Measurements from ENCODE around the gene GARIN5B.
A peak's percentile ranks its signal among the peaks of the same experiment; 100 is the strongest.

Gene GARIN5B

DNA sequence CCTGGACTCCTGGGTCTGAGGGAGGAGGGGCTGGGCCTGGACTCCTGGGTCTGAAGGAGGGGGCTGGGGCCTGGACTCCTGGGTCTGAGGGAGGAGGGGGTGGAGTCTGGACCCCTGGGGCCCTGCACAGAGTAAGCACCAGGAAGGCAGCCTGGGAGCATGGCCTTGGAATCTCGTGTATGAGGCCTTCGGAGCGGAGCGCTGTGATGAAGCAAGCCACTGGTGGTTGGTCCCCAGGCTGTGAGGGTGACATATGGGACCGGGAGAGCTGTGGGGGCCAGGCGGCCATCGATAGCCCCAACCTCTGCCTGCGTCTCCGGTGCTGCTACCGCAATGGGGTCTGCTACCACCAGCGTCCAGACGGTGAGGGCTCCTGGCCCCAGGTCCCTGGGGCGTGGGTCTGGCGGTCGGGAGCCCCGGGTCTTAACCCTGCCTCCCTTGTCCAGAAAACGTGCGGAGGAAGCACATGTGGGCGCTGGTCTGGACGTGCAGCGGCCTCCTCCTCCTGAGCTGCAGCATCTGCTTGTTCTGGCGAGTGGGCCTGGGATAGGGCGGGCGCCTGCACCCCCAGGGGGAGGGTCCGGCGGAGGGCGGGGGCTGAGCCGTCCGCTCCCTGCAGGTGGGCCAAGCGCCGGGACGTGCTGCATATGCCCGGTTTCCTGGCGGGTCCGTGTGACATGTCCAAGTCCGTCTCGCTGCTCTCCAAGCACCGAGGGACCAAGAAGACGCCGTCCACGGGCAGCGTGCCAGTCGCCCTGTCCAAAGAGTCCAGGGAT, 14.5 kb upstream of the GARIN5B start:
- Histone ChIP-seq H3K27me3 (ENCODE audit: insufficient read depth, low read length) (no peaks in the 10 kb centered on the region), H2AFZ (ENCODE audit: low read length, unreplicated experiment) (no peak overlapping the region), H3K79me2 (ENCODE audit: control insufficient read depth, insufficient read depth, low read length, unreplicated experiment) (no peaks in the 10 kb centered on the region), H3K36me3 (ENCODE audit: insufficient read depth, low read length) (no peaks in the 10 kb centered on the region), H3K27ac (ENCODE audit: low read depth, low read length) (no peak overlapping the region), H3K4me3 (ENCODE audit: low read depth, low read length) (no peak overlapping the region), H3K4me1 (ENCODE audit: control insufficient read depth, insufficient read depth, low read length, unreplicated experiment) (peaks cover 8% of the 10 kb centered on the region)

DNA sequence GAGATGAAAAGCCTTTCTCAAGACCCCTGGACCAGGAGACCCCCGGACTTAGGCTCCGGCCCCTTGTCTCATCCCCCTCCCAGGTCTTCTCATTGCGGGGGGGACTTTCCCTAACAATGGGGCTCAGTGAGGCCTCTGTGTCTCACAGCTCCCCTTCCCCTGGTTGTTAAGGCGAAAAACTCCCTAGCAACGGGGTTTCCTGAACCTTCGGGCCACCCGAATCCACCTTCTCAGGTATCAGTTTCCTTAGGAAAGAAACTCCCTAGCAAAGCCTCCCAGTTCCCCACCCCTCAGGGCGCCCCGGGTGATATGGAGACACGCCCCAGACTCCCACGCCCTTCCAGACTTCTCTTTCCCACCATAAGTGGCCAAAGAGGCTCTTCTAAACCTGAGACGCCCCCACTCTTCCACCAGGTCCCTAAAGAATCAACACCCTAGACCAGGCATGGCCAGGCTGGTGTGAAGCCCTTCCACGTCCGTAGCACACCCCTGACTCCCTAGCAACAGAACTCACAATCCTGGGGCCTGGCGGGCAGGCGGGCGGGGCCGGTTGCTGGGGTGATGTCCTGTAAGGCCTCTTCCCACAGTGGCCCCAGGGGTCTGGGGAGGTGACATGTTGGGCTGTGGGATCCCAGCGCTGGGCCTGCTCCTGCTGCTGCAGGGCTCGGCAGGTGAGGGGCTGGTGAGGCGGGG, 13.3 kb upstream of the GARIN5B start, which contains the start of gene TMEM190:
Gene TMEM190, plus strand, starts transcription at position 586 of the 693 bp plus-strand sequence. Its CDS starts 28 bp downstream, at position 614.
- no peaks in the 10 kb centered on the region for H3K27me3 ChIP-seq (ENCODE audit: insufficient read depth, low read length)
- no peaks in the 10 kb centered on the region for H3K36me3 ChIP-seq (ENCODE audit: insufficient read depth, low read length)
- H3K79me2 ChIP-seq (ENCODE audit: control insufficient read depth, insufficient read depth, low read length, unreplicated experiment): no peaks in the 10 kb centered on the region
- H3K27ac ChIP-seq (ENCODE audit: low read depth, low read length): no peak within 1 kb of the TSS
- peaks cover 8% of the 10 kb centered on the region for H3K4me1 ChIP-seq (ENCODE audit: control insufficient read depth, insufficient read depth, low read length, unreplicated experiment)
- no peak within 1 kb of the TSS for H2AFZ ChIP-seq (ENCODE audit: low read length, unreplicated experiment)
- no peak within 1 kb of the TSS for H3K4me3 ChIP-seq (ENCODE audit: low read depth, low read length)

DNA sequence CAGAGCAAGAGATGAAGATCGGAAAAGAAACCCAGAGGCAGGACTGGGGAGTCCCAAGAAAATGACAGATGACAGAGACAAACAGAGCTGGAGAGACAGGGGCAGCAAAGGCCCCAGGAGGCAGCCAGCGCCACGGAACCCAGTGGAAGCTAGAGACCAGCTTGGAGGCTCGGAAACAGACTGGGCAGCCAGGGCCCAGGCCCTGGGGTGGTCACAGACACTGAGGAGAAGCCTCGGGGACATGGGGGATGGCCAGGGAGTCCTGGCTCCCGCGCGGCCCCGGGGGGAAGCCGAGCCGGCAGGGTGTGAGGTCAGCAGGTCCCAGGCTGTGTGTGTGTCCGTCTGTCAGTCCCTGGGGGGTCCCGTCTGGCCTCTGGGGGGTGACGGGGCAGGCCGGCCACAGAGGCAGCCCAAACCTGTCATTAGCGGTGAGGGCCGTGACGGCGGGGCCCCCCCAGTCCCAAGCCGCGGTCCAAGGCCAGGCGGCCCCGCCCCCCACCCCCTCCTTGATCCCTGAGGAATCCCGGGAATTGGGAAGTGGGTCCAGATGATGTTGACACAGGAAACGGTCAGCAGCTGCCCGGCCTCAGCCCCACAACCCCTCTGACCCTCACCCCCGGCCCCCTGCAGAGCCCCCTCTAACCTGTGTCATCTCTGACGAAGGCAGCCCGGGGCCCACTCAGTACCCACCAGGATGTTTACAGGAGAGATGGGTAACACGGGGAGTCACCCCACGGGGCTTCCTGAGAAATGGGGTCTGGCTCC, 11.1 kb upstream of the GARIN5B start:
- Histone ChIP-seq H3K27ac (ENCODE audit: low read depth, low read length) (no peak overlapping the region; the same call in 1 of the 2 replicates), H3K79me2 (ENCODE audit: control insufficient read depth, insufficient read depth, low read length, unreplicated experiment) (no peaks in the 10 kb centered on the region), H3K36me3 (ENCODE audit: insufficient read depth, low read length) (no peaks in the 10 kb centered on the region), H3K4me1 (ENCODE audit: control insufficient read depth, insufficient read depth, low read length, unreplicated experiment) (peaks cover 13% of the 10 kb centered on the region), H3K4me3 (ENCODE audit: low read depth, low read length) (no peak overlapping the region), H3K27me3 (ENCODE audit: insufficient read depth, low read length) (no peaks in the 10 kb centered on the region), H2AFZ (ENCODE audit: low read length, unreplicated experiment) (no peak overlapping the region)

DNA sequence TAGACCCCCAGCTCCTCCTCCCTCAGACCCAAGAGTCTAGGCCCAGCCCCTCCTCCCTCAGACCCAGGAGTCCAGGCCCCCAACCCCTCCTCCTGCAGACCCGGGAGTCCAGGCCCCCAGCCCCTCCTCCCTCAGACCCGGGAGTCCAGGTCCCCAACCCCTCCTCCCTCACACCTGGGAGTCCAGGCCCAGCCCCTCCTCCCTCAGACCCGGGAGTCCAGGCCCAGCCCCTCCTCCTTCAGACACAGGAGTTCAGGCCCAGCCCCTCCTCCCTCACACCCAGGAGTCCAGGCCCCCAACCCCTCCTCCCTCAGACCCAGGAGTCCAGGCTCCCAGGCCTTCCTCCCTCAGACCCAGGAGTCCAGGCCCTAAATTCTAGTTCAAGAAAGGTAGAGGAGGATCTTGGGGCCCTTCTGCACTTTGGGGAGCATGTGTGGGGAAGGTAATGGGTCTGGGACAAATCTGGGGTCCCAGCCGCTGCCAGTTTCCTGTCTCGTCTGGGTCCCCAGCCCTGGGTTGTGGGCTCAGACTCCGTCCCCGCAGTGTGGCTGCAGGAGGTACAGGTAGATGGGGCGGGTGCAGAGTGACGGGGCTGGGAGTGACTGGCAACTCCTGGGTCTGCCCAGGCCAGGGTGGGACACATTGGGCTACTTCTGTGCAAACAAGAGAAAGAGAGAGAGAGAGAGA, 10.4 kb upstream of the GARIN5B start:
- H3K79me2 ChIP-seq (ENCODE audit: control insufficient read depth, insufficient read depth, low read length, unreplicated experiment): no peaks in the 10 kb centered on the region
- no peaks in the 10 kb centered on the region for H3K36me3 ChIP-seq (ENCODE audit: insufficient read depth, low read length)
- H3K27me3 ChIP-seq (ENCODE audit: insufficient read depth, low read length): no peaks in the 10 kb centered on the region
- no peak overlapping the region for H3K4me3 ChIP-seq (ENCODE audit: low read depth, low read length)
- no peak overlapping the region; the same call in 1 of the 2 replicates for H3K27ac ChIP-seq (ENCODE audit: low read depth, low read length)
- no peak overlapping the region for H2AFZ ChIP-seq (ENCODE audit: low read length, unreplicated experiment)
- H3K4me1 ChIP-seq (ENCODE audit: control insufficient read depth, insufficient read depth, low read length, unreplicated experiment): peaks cover 13% of the 10 kb centered on the region

DNA sequence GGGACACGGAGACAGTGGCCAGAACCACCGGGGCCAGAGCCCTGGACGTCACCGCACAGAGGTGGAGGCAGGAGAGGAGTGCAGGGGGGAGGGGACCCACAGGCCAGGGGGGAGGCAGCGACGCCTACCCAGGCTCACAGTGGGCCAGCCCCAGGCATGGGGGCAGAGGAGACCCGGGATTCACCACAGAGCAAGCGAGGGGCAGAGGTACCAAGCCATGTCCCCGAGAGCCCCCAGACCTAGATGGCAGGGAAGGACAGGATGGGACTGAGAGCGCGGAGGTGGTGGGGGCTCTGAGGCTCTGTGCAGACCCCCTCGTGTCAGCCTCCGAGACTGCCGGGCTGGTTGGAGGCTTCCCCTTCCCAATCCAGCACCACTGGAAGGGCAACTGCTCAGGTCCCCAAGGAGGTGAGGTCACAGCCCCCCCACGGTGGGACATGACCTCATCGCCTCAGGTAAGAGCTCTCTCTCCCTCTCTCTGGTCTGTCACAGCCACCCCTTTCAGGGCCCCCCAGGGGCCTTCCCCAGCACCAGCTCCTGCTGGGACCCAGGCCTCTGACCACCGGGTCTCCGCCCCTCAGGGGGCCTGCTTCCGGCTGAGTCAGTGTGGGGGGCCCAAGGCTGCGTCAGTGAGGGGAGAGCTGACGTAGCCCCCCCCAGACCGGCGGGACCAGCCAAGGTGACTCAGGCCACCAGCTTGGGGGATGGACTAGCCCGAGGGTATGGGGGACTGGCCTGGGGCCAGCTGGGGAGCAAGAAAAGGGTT, 9.4 kb upstream of the GARIN5B start:
- Histone ChIP-seq H3K27me3 (ENCODE audit: insufficient read depth, low read length) (no peaks in the 10 kb centered on the region), H3K79me2 (ENCODE audit: control insufficient read depth, insufficient read depth, low read length, unreplicated experiment) (no peaks in the 10 kb centered on the region), H3K27ac (ENCODE audit: low read depth, low read length) (no peak overlapping the region), H3K36me3 (ENCODE audit: insufficient read depth, low read length) (no peaks in the 10 kb centered on the region), H3K4me3 (ENCODE audit: low read depth, low read length) (no peak overlapping the region), H2AFZ (ENCODE audit: low read length, unreplicated experiment) (no peak overlapping the region), H3K4me1 (ENCODE audit: control insufficient read depth, insufficient read depth, low read length, unreplicated experiment) (peaks cover 13% of the 10 kb centered on the region)

DNA sequence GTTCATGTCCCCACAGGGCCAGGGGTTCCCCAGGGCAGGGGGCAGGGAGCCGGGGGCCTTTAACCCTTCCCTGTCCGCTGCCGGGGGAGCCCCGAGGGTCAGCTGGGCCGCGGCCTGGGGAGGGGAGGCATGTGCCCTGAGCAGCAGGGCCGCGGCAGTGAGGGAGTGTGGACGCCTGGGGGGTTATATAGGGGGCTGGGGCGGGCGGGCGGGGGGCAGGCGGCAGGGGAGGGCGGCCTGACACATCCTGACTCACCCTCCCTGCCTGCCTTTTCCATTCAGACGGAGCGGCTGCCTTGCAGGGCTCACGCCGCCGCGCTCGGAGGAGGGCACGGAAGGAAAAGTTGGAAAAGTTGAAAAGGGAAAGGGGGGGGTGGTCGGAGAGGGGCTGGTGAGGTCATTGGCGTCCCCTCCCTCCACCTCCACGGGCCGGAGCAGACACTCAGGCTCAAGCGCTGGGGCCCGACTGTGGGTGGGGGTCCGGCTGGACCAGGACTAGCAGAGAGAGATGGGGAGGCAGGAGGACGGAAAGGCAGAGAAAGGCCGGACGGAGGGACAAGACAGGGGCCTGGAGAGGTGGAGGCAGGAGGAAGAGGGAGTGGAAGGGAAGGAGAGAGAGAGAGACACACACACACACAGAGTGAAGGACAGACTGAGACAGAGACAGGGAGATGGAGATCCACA, 7.4 kb upstream of the GARIN5B start, which contains the start of gene IL11:
Gene IL11, minus strand, starts transcription at position 159 of the 684 bp plus-strand sequence. Its CDS starts 153 bp downstream, at position 6.
- Histone ChIP-seq H3K36me3 (ENCODE audit: insufficient read depth, low read length) (no peaks in the 10 kb centered on the region), H3K79me2 (ENCODE audit: control insufficient read depth, insufficient read depth, low read length, unreplicated experiment) (no peaks in the 10 kb centered on the region), H3K4me1 (ENCODE audit: control insufficient read depth, insufficient read depth, low read length, unreplicated experiment) (peaks cover 13% of the 10 kb centered on the region), H3K27me3 (ENCODE audit: insufficient read depth, low read length) (no peaks in the 10 kb centered on the region), H3K27ac (ENCODE audit: low read depth, low read length) (peak within 1 kb of the TSS; percentile 22; the same call in 1 of the 2 replicates), H3K4me3 (ENCODE audit: low read depth, low read length) (peak within 1 kb of the TSS; percentile 75), H2AFZ (ENCODE audit: low read length, unreplicated experiment) (no peak within 1 kb of the TSS)

DNA sequence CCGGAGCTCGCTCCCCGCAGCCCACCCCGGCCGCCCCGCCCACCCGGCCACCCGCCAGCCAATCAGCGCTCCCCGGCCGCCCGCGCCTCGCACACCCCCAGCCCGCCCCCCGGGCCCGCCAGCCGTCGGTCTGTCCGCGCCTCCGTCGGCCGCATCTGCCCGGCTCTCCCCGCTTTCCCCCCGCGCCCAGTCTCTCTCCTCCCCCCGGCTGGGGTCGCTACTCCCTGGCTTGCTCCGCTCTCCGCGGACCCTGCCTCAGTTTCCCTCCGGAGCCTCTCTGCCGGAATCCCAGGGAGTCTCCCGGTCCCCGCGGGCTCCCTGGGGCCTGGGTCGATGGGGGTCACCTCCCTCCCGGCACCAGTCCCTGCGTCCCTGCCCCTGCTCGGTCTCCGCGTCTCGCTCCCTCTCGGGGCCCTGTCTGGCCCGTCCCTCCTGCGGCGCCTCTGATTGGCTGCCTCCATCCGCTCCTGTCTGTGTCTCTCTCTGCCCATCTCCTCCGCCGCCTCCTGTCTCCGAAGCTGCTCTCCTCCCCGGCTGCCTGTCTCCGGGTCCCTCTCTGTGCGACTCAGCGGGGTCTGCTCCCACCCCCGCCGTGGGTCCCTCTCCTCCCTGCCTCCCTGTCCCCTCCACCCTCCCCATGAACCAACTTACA, 6.7 kb upstream of the GARIN5B start:
- peaks cover 13% of the 10 kb centered on the region for H3K4me1 ChIP-seq (ENCODE audit: control insufficient read depth, insufficient read depth, low read length, unreplicated experiment)
- H3K36me3 ChIP-seq (ENCODE audit: insufficient read depth, low read length): no peaks in the 10 kb centered on the region
- H3K4me3 ChIP-seq (ENCODE audit: low read depth, low read length): peak overlapping the region; percentile 75
- no peaks in the 10 kb centered on the region for H3K27me3 ChIP-seq (ENCODE audit: insufficient read depth, low read length)
- H3K79me2 ChIP-seq (ENCODE audit: control insufficient read depth, insufficient read depth, low read length, unreplicated experiment): no peaks in the 10 kb centered on the region
- H3K27ac ChIP-seq (ENCODE audit: low read depth, low read length): no peak overlapping the region
- no peak overlapping the region for H2AFZ ChIP-seq (ENCODE audit: low read length, unreplicated experiment)

DNA sequence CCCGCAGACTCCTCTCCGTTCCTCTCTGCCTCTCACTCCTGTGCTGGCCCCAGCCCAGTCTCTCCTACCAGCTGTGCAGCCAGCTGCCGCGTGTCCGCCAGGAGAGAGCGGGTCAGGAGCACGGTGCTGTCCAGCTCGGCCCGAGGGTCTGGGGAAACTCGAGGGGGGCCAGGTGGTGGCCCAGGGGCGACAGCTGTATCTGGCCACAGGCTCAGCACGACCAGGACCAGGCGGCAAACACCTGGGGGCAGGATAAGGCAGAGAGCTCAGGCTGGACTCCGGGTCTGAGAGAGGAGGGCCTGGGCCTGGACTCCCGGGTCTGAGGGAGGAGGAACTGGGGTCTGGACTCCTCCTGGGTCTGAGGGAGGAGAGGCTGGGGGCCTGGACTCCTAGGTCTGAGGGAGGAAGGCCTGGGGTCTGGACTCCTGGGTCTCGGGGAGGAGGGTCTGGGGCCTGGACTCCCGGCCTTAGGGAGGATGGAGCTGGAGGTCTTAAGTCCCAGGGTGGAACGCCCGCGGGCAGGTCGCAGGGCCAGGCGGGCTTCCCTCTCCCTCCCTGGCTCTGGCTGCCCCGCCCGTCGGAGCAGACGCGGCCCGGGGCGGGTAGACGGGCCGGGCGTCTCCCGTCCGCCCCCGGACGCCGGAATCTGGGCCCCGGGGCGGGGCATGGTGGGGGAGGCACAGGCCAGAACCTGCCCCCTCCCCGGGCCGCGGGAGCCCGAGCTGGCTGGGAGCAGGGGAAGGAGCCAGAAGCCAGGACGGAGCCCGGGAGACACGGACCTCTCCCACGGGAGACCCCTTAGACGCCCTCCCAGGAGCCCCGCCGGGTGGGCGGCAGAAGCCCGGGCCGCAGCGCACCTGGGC, 5.9 kb upstream of the GARIN5B start:
- Histone ChIP-seq H3K27ac (ENCODE audit: low read depth, low read length) (no peak overlapping the region), H3K27me3 (ENCODE audit: insufficient read depth, low read length) (no peaks in the 10 kb centered on the region), H3K79me2 (ENCODE audit: control insufficient read depth, insufficient read depth, low read length, unreplicated experiment) (no peaks in the 10 kb centered on the region), H2AFZ (ENCODE audit: low read length, unreplicated experiment) (no peak overlapping the region), H3K4me3 (ENCODE audit: low read depth, low read length) (peak overlapping the region; percentile 57), H3K36me3 (ENCODE audit: insufficient read depth, low read length) (no peaks in the 10 kb centered on the region), H3K4me1 (ENCODE audit: control insufficient read depth, insufficient read depth, low read length, unreplicated experiment) (peaks cover 13% of the 10 kb centered on the region)

Data from ACC112 (cell line).